Body of pancreas (tissue), 4 donors: ENCODE measurements around the gene UGT1A1. TPM values are rescaled to one million over a fixed set of nuclear protein-coding genes. Genes with fewer than 3 reads are reported as not detected.
A peak's percentile ranks its signal among the peaks of the same experiment; 100 is the strongest.

ENCODE experiments used
- ATAC-seq: fragments of 150-250 bp; one replicate; pipeline ENCODE4 v1.9.1; 2016
- DNase-seq, 4 donors: peaks; one replicate each; pipeline ENCODE4 v3.0.0-alpha.2; 2019
- H3K27ac ChIP-seq, 4 donors: fragments of 200-600 bp; sonication (generic); 1 replicate in 3 of 4; 2 replicates in 1 of 4; pipeline versions ENCODE4 v1.5.1 to v1.6.1; 2016 to 2019; ENCODE audit warnings: mild to moderate bottlenecking in 1 of 4, mixed read lengths in 1 of 4, moderate library complexity in 1 of 4
- H3K27me3 ChIP-seq, 2 donors: fragments of 200-600 bp; sonication (generic); one replicate each; pipeline ENCODE4 v1.6.0; 2016; ENCODE audit warnings: mild to moderate bottlenecking in 1 of 2
- H3K36me3 ChIP-seq, 2 donors: fragments of 200-600 bp; sonication (generic); replicated peaks in 1 of 2; 2 replicates each; pipeline ENCODE4 v1.5.1; 2016; ENCODE audit warnings: low read depth in 2 of 2; ENCODE audit not compliant: insufficient read depth in 1 of 2
- H3K4me1 ChIP-seq: fragments of 200-600 bp; sonication (generic); one replicate; pipeline ENCODE4 v1.6.0; 2016
- H3K4me3 ChIP-seq, 2 donors: fragments of 200-600 bp; sonication (generic); 1 replicate in 1 of 2; 2 replicates in 1 of 2; pipeline ENCODE4 v1.5.1; 2016 to 2019
- H3K9me3 ChIP-seq, 3 donors: fragments of 200-600 bp; sonication (generic); 1 replicate in 2 of 3; 2 replicates in 1 of 3; pipeline ENCODE4 v1.5.1; 2016
- POLR2A ChIP-seq, 3 donors: fragments of 450-650 bp; IDR thresholded peaks; one replicate each; pipeline ENCODE4 v1.6.1; 2016; ENCODE audit warnings: antibody characterized with exemption in 3 of 3, mild to moderate bottlenecking in 2 of 3
- WGBS, 2 donors: methylation state at CpG; one replicate each; pipeline ENCODE4 v1.1.5; 2017; 5-methylcytosine and 5-hydroxymethylcytosine counted together
- intact Hi-C: fragments of 100-400 bp; cut with DNase I; formaldehyde crosslinking; loops from one replicate; pipeline ENCODE4 v1.15.1; 2023
- total RNA-seq, 2 donors: library from RNA; depleted of rRNA; stranded (reverse); fragments of >200 nt; gene quantifications; one replicate each; pipeline ENCODE4 v1.1.0, GENCODE V29; 2016
- TF ChIP-seq, protein P1 (sequence below), 7 experiments: fragments of 450-650 bp in 4 of 7; fragments of 200-600 bp in 3 of 7; sonication (generic) in 3 of 7; IDR thresholded peaks; one replicate each; pipeline ENCODE4 v1.5.1; 2016 to 2019; ENCODE audit warnings: antibody characterized with exemption in 7 of 7

UGT1A1 gene
- not detected for total RNA-seq

DNA sequence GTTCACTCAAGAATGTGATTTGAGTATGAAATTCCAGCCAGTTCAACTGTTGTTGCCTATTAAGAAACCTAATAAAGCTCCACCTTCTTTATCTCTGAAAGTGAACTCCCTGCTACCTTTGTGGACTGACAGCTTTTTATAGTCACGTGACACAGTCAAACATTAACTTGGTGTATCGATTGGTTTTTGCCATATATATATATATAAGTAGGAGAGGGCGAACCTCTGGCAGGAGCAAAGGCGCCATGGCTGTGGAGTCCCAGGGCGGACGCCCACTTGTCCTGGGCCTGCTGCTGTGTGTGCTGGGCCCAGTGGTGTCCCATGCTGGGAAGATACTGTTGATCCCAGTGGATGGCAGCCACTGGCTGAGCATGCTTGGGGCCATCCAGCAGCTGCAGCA is at the start of gene UGT1A1:
Gene UGT1A1, plus strand, starts transcription at position 228 of the 400 bp plus-strand sequence. Its CDS starts 18 bp downstream, at position 246.
- DNase-seq, result no peak
- no peak for TF ChIP-seq POLR2A (IDR thresholded peaks at IDR 0.05)
- TF ChIP-seq, protein P1, sequence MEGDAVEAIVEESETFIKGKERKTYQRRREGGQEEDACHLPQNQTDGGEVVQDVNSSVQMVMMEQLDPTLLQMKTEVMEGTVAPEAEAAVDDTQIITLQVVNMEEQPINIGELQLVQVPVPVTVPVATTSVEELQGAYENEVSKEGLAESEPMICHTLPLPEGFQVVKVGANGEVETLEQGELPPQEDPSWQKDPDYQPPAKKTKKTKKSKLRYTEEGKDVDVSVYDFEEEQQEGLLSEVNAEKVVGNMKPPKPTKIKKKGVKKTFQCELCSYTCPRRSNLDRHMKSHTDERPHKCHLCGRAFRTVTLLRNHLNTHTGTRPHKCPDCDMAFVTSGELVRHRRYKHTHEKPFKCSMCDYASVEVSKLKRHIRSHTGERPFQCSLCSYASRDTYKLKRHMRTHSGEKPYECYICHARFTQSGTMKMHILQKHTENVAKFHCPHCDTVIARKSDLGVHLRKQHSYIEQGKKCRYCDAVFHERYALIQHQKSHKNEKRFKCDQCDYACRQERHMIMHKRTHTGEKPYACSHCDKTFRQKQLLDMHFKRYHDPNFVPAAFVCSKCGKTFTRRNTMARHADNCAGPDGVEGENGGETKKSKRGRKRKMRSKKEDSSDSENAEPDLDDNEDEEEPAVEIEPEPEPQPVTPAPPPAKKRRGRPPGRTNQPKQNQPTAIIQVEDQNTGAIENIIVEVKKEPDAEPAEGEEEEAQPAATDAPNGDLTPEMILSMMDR (IDR thresholded peaks at IDR 0.05), result no peak
- H3K27me3 ChIP-seq, result no peaks in the 10 kb centered on the region
- ATAC-seq, result no peak
- no peak within 1 kb of the TSS for H3K4me3 ChIP-seq
- 66 to 72% methylated on average over 6 of the region's 6 CpGs for WGBS, 2 donors
- no peaks in the 10 kb centered on the region for H3K36me3 ChIP-seq
- no peaks in the 10 kb centered on the region for H3K9me3 ChIP-seq
- intact Hi-C loops, result no loop called here
- H3K4me1 ChIP-seq, result no peaks in the 10 kb centered on the region
- no peak within 1 kb of the TSS for H3K27ac ChIP-seq

DNA sequence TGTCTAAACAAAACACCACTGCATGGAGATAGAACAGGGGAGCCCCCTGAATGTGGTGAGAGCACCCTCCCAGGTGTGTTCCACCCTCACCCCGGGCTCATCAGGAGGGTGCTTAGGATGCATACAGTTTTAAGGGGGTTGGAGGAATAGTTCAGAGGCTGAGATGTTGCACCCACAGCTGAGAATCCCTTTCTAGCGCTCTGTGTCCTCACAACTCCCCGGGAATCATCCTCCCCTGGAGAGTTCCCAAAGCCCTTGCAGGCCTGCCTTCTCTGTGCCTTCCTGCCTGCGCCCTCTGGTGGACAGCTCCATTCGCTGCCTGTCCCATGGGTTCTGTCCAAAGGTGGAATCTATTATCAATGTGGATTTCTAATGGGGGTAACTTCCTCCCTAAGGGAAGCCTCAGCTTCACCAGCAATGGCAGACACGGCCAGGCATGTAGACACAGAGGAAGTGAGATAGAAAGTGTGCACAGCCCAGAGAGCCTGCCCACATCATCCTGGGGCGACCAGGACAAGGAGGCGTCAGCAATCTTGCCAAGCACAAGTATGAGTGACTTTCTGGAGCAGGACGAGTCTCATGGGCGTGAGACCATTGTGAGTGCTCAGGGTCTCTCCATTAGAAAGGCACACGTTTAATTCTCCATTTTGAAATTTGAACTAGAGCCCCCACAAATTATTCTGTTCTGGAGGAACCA is 48.6 kb upstream of the UGT1A1 start:
- Histone ChIP-seq H3K4me3 (no peak overlapping the region), H3K4me1 (peaks cover 5% of the 10 kb centered on the region), H3K9me3 (no peaks in the 10 kb centered on the region), H3K27me3 (no peaks in the 10 kb centered on the region), H3K36me3 (no peaks in the 10 kb centered on the region), H3K27ac (no peak overlapping the region)
- intact Hi-C loops, result no loop called here
- TF ChIP-seq POLR2A (IDR thresholded peaks at IDR 0.05), result no peak
- TF ChIP-seq, protein P1 (IDR thresholded peaks at IDR 0.05), result peak; percentile 73 to 92 (median 79)
- WGBS, 2 donors, result 26 to 27% methylated on average over 11 of the region's 11 CpGs
- ATAC-seq (peak; percentile 89), DNase-seq (peak; percentile 81 to 89 (median 84))

DNA sequence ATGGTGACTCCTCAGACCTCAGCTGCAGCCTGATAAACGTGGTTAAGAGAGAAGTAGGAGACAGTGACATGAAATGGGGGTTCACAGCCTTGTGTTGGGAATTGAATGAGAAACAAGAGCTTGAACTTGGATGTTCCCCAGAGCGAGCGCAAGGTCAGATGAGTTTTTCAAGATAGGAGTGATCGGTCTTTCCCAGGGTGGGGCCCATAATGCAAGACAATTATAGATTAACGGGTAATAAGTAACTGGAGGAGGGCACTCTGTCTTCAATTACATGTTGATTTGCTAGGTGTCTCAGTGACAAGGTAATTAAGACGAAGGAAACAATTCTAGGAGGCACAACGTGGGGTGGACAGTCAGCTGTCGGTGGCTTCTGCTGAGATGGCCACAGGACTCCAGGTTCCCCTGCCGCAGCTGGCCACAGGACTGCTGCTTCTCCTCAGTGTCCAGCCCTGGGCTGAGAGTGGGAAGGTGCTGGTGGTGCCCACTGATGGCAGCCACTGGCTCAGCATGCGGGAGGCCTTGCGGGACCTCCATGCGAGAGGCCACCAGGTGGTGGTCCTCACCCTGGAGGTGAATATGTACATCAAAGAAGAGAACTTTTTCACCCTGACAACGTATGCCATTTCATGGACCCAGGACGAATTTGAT is 47.3 kb upstream of the UGT1A1 start, which contains the start of gene UGT1A5:
Gene UGT1A5, plus strand, starts transcription at position 297 of the 651 bp plus-strand sequence. Its CDS starts 85 bp downstream, at position 382.
- Histone ChIP-seq H3K27me3 (no peaks in the 10 kb centered on the region), H3K27ac (no peak within 1 kb of the TSS), H3K4me3 (no peak within 1 kb of the TSS), H3K36me3 (no peaks in the 10 kb centered on the region), H3K4me1 (no peaks in the 10 kb centered on the region), H3K9me3 (no peaks in the 10 kb centered on the region)
- DNase-seq (no peak), ATAC-seq (no peak)
- TF ChIP-seq, protein P1 (IDR thresholded peaks at IDR 0.05), result no peak
- TF ChIP-seq POLR2A (IDR thresholded peaks at IDR 0.05), result no peak
- intact Hi-C loops, result no loop called here
- 53 to 61% methylated on average over 14 of the region's 14 CpGs for WGBS, 2 donors

- no peaks in the 10 kb centered on the region for H3K4me1 ChIP-seq
- H3K4me3 ChIP-seq, result no peak overlapping the region
- 50 to 67% methylated on average over 7 of the region's 7 CpGs for WGBS, 2 donors
- H3K36me3 ChIP-seq, result no peaks in the 10 kb centered on the region
- no peaks in the 10 kb centered on the region for H3K27me3 ChIP-seq
- no peak overlapping the region for H3K27ac ChIP-seq
- DNase-seq, result no peak
- H3K9me3 ChIP-seq, result no peaks in the 10 kb centered on the region
- intact Hi-C loops, result no loop called here
- TF ChIP-seq POLR2A (IDR thresholded peaks at IDR 0.05), result no peak
- TF ChIP-seq, protein P1 (IDR thresholded peaks at IDR 0.05), result no peak
- ATAC-seq, result no peak
Measured at GRCh38 chr2:233713262-233713615, 46.8 kb upstream of the UGT1A1 start.
